SU-DHL-6 (cell line): Measurements from ENCODE around the gene TRAIP.

Experiments
- H2AFZ ChIP-seq: fragments of 200-600 bp; sonication (generic); 2 replicates; pipeline ENCODE4 v1.6.1; 2014; ENCODE audit warnings: low read depth, mild to moderate bottlenecking, moderate library complexity, mixed read lengths, antibody characterized with exemption, low read length; ENCODE audit not compliant: severe bottlenecking
- H3F3A ChIP-seq: fragments of 200-600 bp; shearing (Covaris generic); 2 replicates; pipeline ENCODE4 v1.6.0; 2016; ENCODE audit warnings: antibody characterized with exemption, mild to moderate bottlenecking; ENCODE audit not compliant: insufficient read depth
- H3K27ac ChIP-seq: fragments of 200-600 bp; sonication (generic); 2 replicates; pipeline ENCODE4 v1.5.1; 2016; ENCODE audit warnings: low read depth, mild to moderate bottlenecking, low read length, moderate library complexity, mixed read lengths
- H3K27me3 ChIP-seq: fragments of 200-600 bp; sonication (generic), shearing (Covaris generic); 2 replicates; pipeline ENCODE4 v1.6.0; 2014; ENCODE audit warnings: mild to moderate bottlenecking, low read length
- H3K36me3 ChIP-seq: fragments of 200-600 bp; sonication (generic); 2 replicates; pipeline ENCODE4 v1.6.1; 2014; ENCODE audit warnings: mild to moderate bottlenecking, low read length, mixed read lengths
- H3K4me2 ChIP-seq: fragments of 300-600, 200-600 bp; shearing (Covaris generic), sonication (generic); 2 replicates; pipeline ENCODE4 v1.6.0; 2014; ENCODE audit warnings: low read length, low read depth, mild to moderate bottlenecking; ENCODE audit not compliant: poor library complexity, severe bottlenecking
- H3K4me3 ChIP-seq: fragments of 200-600 bp; sonication (generic); 2 replicates; pipeline ENCODE4 v1.5.1; 2014; ENCODE audit warnings: antibody characterized with exemption, low read length, mild to moderate bottlenecking, mixed read lengths; ENCODE audit not compliant: insufficient read depth, poor library complexity, severe bottlenecking
- H3K79me2 ChIP-seq: fragments of 200-600 bp; sonication (generic); 2 replicates; pipeline ENCODE4 v1.6.1; 2014; ENCODE audit warnings: mild to moderate bottlenecking, low read length, moderate library complexity; ENCODE audit not compliant: insufficient read depth
- H3K9ac ChIP-seq: fragments of 200-600 bp; sonication (generic); 2 replicates; pipeline ENCODE4 v1.7.0; 2014; ENCODE audit warnings: mild to moderate bottlenecking, low read length
- H3K9me2 ChIP-seq: fragments of 200-600 bp; sonication (generic); replicated peaks from 2 replicates; pipeline ENCODE4 v1.6.1; 2014; ENCODE audit warnings: low read length; ENCODE audit not compliant: insufficient read depth
- H3K9me3 ChIP-seq: fragments of 200-600 bp; sonication (generic); 2 replicates; pipeline ENCODE4 v1.6.1; 2014; ENCODE audit warnings: low read length, mixed read lengths; ENCODE audit not compliant: insufficient read depth
- H4K20me1 ChIP-seq: fragments of 200-600 bp; sonication (generic); 2 replicates; pipeline ENCODE4 v1.6.1; 2014; ENCODE audit warnings: low read depth, mild to moderate bottlenecking, antibody characterized with exemption, low read length, moderate library complexity, mixed read lengths
- CTCF ChIP-seq: fragments of 200-600 bp; sonication (generic); IDR thresholded peaks from one replicate; pipeline ENCODE4 v1.5.1; 2017; ENCODE audit warnings: antibody characterized with exemption, mild to moderate bottlenecking, low read length, moderate library complexity; ENCODE audit not compliant: insufficient read depth, poor library complexity, severe bottlenecking
- EZH2phosphoT487 ChIP-seq: fragments of 200-600 bp; sonication (generic), shearing (Covaris generic); conservative IDR thresholded peaks from 2 replicates; pipeline ENCODE4 v1.6.1; 2018; ENCODE audit warnings: mild to moderate bottlenecking, antibody characterized with exemption, low read length, moderate library complexity, mixed read lengths

The TRAIP gene

GRCh38 chr3:49882166-49882565 lies 25.8 kb upstream of the TRAIP start:
- Histone ChIP-seq H4K20me1 (no peaks in the 10 kb centered on the region), H3K9me2 (no peaks in the 10 kb centered on the region), H3K36me3 (no peaks in the 10 kb centered on the region), H3K27ac (no peak overlapping the region), H3K4me2 (no peak overlapping the region), H2AFZ (no peak overlapping the region), H3K79me2 (no peaks in the 10 kb centered on the region), H3K27me3 (no peaks in the 10 kb centered on the region), H3K9me3 (no peaks in the 10 kb centered on the region), H3F3A (no peaks in the 10 kb centered on the region), H3K4me3 (no peak overlapping the region), H3K9ac (no peak overlapping the region)
- TF ChIP-seq CTCF (no peak), EZH2phosphoT487 (no peak)

GRCh38 chr3:49880581-49881315 lies 24.4 kb upstream of the TRAIP start:
- H3K4me2 ChIP-seq, result no peak overlapping the region
- H3K27ac ChIP-seq, result no peak overlapping the region
- no peaks in the 10 kb centered on the region for H3K79me2 ChIP-seq
- no peak overlapping the region for H3K4me3 ChIP-seq
- TF ChIP-seq CTCF (no peak), EZH2phosphoT487 (no peak)
- no peak overlapping the region for H2AFZ ChIP-seq
- H3K27me3 ChIP-seq, result no peaks in the 10 kb centered on the region
- H3F3A ChIP-seq, result no peaks in the 10 kb centered on the region
- no peak overlapping the region for H3K9ac ChIP-seq
- no peaks in the 10 kb centered on the region for H3K36me3 ChIP-seq
- H3K9me3 ChIP-seq, result no peaks in the 10 kb centered on the region
- no peaks in the 10 kb centered on the region for H3K9me2 ChIP-seq
- no peaks in the 10 kb centered on the region for H4K20me1 ChIP-seq

- TF ChIP-seq EZH2phosphoT487, result no peak
- no peak for TF ChIP-seq CTCF
Observed at GRCh38 chr3:49879721-49880120, 23.4 kb upstream of the TRAIP start.

More at GRCh38 chr3:49879721-49880120, 23.4 kb upstream of the TRAIP start:
- no peaks in the 10 kb centered on the region for H4K20me1 ChIP-seq
- no peaks in the 10 kb centered on the region for H3F3A ChIP-seq
- H3K27me3 ChIP-seq, result no peaks in the 10 kb centered on the region
- H3K4me3 ChIP-seq, result no peak overlapping the region
- H3K36me3 ChIP-seq, result no peaks in the 10 kb centered on the region
- no peaks in the 10 kb centered on the region for H3K9me3 ChIP-seq
- H3K79me2 ChIP-seq, result no peaks in the 10 kb centered on the region
- no peak overlapping the region for H2AFZ ChIP-seq
- H3K4me2 ChIP-seq, result no peak overlapping the region
- no peaks in the 10 kb centered on the region for H3K9me2 ChIP-seq
- no peak overlapping the region for H3K27ac ChIP-seq
- no peak overlapping the region for H3K9ac ChIP-seq
